Astrocyte (in vitro differentiated cells and primary cell): ENCODE data around the gene HSPA1A. TPM values are rescaled to one million over a fixed set of nuclear protein-coding genes. Genes with fewer than 3 reads are reported as not detected.

Experiments
- DNase-seq: peaks from one replicate; pipeline ENCODE4 v3.0.0-alpha.2; 2010; ENCODE audit warnings: low read depth
- FAIRE-seq: peaks from 2 replicates; lab custom pipeline; 2011; peaks lifted over from hg19 to GRCh38; lab: Jason Lieb, UNC
- H2AFZ ChIP-seq: 2 replicates; pipeline ENCODE4 v1.6.0; 2012; ENCODE audit warnings: low read depth, low read length, inconsistent platforms
- H3K27ac ChIP-seq: 2 replicates; pipeline ENCODE4 v1.5.1; 2011; ENCODE audit warnings: low read depth, low read length, inconsistent platforms
- H3K27me3 ChIP-seq: 2 replicates; pipeline ENCODE4 v1.6.0; 2011; ENCODE audit warnings: low read length, inconsistent platforms; ENCODE audit not compliant: insufficient read depth
- H3K36me3 ChIP-seq: 2 replicates; pipeline ENCODE4 v1.5.1; 2011; ENCODE audit warnings: low read length, inconsistent platforms; ENCODE audit not compliant: insufficient read depth
- H3K4me1 ChIP-seq: 2 replicates; pipeline ENCODE4 v1.5.1; 2011; ENCODE audit warnings: low read length, inconsistent platforms; ENCODE audit not compliant: insufficient read depth
- H3K4me2 ChIP-seq: 2 replicates; pipeline ENCODE4 v1.6.0; 2012; ENCODE audit warnings: low read length, inconsistent platforms
- H3K4me3 ChIP-seq: 2 replicates; pipeline ENCODE4 v1.5.1; 2011; ENCODE audit warnings: low read depth, mild to moderate bottlenecking, low read length, inconsistent platforms; ENCODE audit not compliant: insufficient read depth
- H3K79me2 ChIP-seq: 2 replicates; pipeline ENCODE4 v1.6.0; 2012; ENCODE audit warnings: mild to moderate bottlenecking, low read length, inconsistent platforms; ENCODE audit not compliant: insufficient read depth
- H3K9ac ChIP-seq: 2 replicates; pipeline ENCODE4 v1.6.0; 2012; ENCODE audit warnings: mild to moderate bottlenecking, low read length, inconsistent platforms
- H3K9me3 ChIP-seq: 2 replicates; pipeline ENCODE4 v1.5.1; 2012; ENCODE audit warnings: low read depth, mild to moderate bottlenecking, low read length, inconsistent platforms; ENCODE audit not compliant: insufficient read depth
- H4K20me1 ChIP-seq: 2 replicates; pipeline ENCODE4 v1.6.0; 2012; ENCODE audit warnings: low read length, inconsistent platforms; ENCODE audit not compliant: insufficient read depth
- H3K27ac Mint-ChIP-seq: one replicate; pipeline ENCODE4 v1.8.0; 2021; ENCODE audit warnings: mild to moderate bottlenecking, mixed read lengths; ENCODE audit not compliant: unreplicated experiment
- H3K27me3 Mint-ChIP-seq: one replicate; pipeline ENCODE4 v1.8.0; 2021; ENCODE audit warnings: low read depth, mixed read lengths; ENCODE audit not compliant: unreplicated experiment
- H3K36me3 Mint-ChIP-seq: one replicate; pipeline ENCODE4 v1.8.0; 2021; ENCODE audit warnings: low read depth, mixed read lengths; ENCODE audit not compliant: unreplicated experiment
- H3K4me1 Mint-ChIP-seq: one replicate; pipeline ENCODE4 v1.8.0; 2021; ENCODE audit warnings: low read depth, mixed read lengths; ENCODE audit not compliant: unreplicated experiment
- H3K4me3 Mint-ChIP-seq: one replicate; pipeline ENCODE4 v1.8.0; 2021; ENCODE audit warnings: mild to moderate bottlenecking, moderate library complexity, mixed read lengths; ENCODE audit not compliant: unreplicated experiment
- H3K9me3 Mint-ChIP-seq: one replicate; pipeline ENCODE4 v1.8.0; 2021; ENCODE audit warnings: mild to moderate bottlenecking, mixed read lengths; ENCODE audit not compliant: unreplicated experiment
- CTCF ChIP-seq: IDR thresholded peaks from 2 replicates; pipeline ENCODE4 v1.5.1; 2011; ENCODE audit warnings: low read depth, mild to moderate bottlenecking, inconsistent platforms, low read length, moderate library complexity; ENCODE audit not compliant: insufficient read depth
- EZH2 ChIP-seq: IDR thresholded peaks from 2 replicates; pipeline ENCODE4 v1.6.1; 2012; ENCODE audit warnings: mild to moderate bottlenecking, low read length, inconsistent platforms; ENCODE audit not compliant: insufficient read depth
- total RNA-seq: library from RNA; stranded (reverse); gene quantifications from 2 replicates; pipeline ENCODE4 v1.2.1, GENCODE V29; 2021

The HSPA1A gene
- total RNA-seq, 1 donor from 2014 or later: 52.7 TPM

GRCh38 chr6:31780507-31781243 is 34.7 kb upstream of the HSPA1A start:
- H3K9ac ChIP-seq: no peak overlapping the region
- H4K20me1 ChIP-seq: peaks cover 9% of the 10 kb centered on the region
- Mint-ChIP-seq H3K9me3 (no peaks in the 10 kb centered on the region), H3K4me3 (no peak overlapping the region), H3K27ac (no peak overlapping the region), H3K4me1 (peaks cover 6% of the 10 kb centered on the region), H3K27me3 (no peaks in the 10 kb centered on the region), H3K36me3 (peaks cover 29% of the 10 kb centered on the region)
- H2AFZ ChIP-seq: no peak overlapping the region
- H3K9me3 ChIP-seq: no peaks in the 10 kb centered on the region
- TF ChIP-seq EZH2 (no peak), CTCF (no peak)
- no peak for DNase-seq
- H3K36me3 ChIP-seq: peaks cover 18% of the 10 kb centered on the region
- FAIRE-seq: no peak
- H3K4me2 ChIP-seq: no peak overlapping the region
- H3K4me1 ChIP-seq: peaks cover 16% of the 10 kb centered on the region
- no peaks in the 10 kb centered on the region for H3K79me2 ChIP-seq
- no peak overlapping the region for H3K4me3 ChIP-seq
- H3K27me3 ChIP-seq: no peaks in the 10 kb centered on the region
- H3K27ac ChIP-seq: no peak overlapping the region

DNA sequence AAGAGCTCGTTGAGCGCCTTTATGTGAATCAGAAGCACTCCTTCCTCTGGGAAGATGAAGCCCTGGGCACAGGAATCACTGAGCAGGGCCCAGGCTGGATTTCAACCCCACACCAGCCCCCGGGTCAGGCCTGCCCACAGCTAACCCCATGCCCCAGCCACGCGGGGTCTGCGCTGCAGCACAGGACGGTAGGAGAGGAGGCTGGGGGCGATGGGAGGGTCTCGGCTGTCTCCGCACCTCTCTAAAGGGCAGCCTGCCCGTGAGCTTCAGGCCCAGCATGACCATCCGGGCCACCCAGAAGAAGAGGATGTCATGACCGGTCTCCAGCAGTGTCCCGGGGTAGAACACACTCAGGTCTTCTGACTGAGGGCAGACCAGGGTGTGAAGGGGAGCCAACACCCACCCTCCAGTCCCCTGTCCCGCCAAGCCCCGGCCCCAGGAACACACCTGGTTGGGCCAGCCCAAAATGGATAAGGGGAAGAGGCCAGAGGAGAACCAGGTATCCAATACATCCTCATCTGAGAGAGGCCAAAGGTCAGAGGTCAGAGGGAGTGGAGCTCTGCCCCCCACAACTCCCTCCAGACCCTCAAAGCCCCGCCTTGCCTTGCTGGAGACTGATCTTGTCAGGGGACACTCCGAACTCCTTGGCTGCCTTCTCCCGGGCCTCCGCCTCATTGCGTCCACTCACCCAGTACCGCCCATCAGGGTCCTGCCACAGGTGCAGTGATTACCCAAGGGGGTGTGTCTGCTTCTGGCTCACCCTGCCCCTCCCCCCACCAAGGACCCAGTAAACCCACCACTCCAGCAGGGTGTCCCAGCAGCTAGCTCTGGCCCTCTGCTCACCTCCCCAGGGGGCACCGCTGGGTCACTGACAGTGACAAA is 33.9 kb upstream of the HSPA1A start:
- H3K9me3 Mint-ChIP-seq: no peaks in the 10 kb centered on the region
- FAIRE-seq (no peak), DNase-seq (no peak)
- Histone ChIP-seq H3K4me1 (peaks cover 14% of the 10 kb centered on the region), H3K4me2 (no peak overlapping the region), H3K27me3 (no peaks in the 10 kb centered on the region), H3K9me3 (no peaks in the 10 kb centered on the region), H2AFZ (no peak overlapping the region), H4K20me1 (peaks cover 9% of the 10 kb centered on the region), H3K27ac (no peak overlapping the region), H3K79me2 (no peaks in the 10 kb centered on the region), H3K36me3 (peaks cover 20% of the 10 kb centered on the region), H3K9ac (no peak overlapping the region), H3K4me3 (no peak overlapping the region)
- no peaks in the 10 kb centered on the region for H3K27me3 Mint-ChIP-seq
- H3K36me3 Mint-ChIP-seq: peaks cover 29% of the 10 kb centered on the region
- TF ChIP-seq CTCF: no peak
- no peak for TF ChIP-seq EZH2
- no peak overlapping the region for H3K4me3 Mint-ChIP-seq
- no peak overlapping the region for H3K27ac Mint-ChIP-seq
- H3K4me1 Mint-ChIP-seq: peaks cover 4% of the 10 kb centered on the region
